HG03159 (cell line): ENCODE results near the gene APBB2.

ENCODE experiments used
- ATAC-seq: cut with Tn5 transposase; IDR thresholded peaks from one replicate; pipeline ENCODE4 v1.9.1; 2021; ENCODE audit warnings: mild to moderate bottlenecking, moderate library complexity; ENCODE audit not compliant: unreplicated experiment

The APBB2 gene

GRCh38 chr4:41142376-41143310 lies 71.7 kb downstream of the APBB2 start:
- no peak for ATAC-seq

GRCh38 chr4:41141900-41142299 lies 72.4 kb downstream of the APBB2 start:
- ATAC-seq = no peak

GRCh38 chr4:41140410-41140809 lies 73.9 kb downstream of the APBB2 start:
- no peak for ATAC-seq

- ATAC-seq = no peak
Measured at GRCh38 chr4:41137879-41138278, 76.5 kb downstream of the APBB2 start.

- no peak for ATAC-seq
Measured at GRCh38 chr4:41136456-41136855, 77.9 kb downstream of the APBB2 start.

- ATAC-seq = no peak
Measured at GRCh38 chr4:41135801-41136200, 78.5 kb downstream of the APBB2 start.

GRCh38 chr4:41134581-41134980 lies 79.8 kb downstream of the APBB2 start:
- ATAC-seq = no peak

- no peak for ATAC-seq
Measured at GRCh38 chr4:41133454-41134018, 80.8 kb downstream of the APBB2 start.

GRCh38 chr4:41132055-41132683 lies 82.2 kb downstream of the APBB2 start:
- no peak for ATAC-seq

GRCh38 chr4:41129936-41130440 lies 84.4 kb downstream of the APBB2 start:
- ATAC-seq = no peak

GRCh38 chr4:41129128-41129754 lies 85.1 kb downstream of the APBB2 start:
- ATAC-seq = no peak

- ATAC-seq = no peak
Measured at GRCh38 chr4:41125558-41126311, 88.6 kb downstream of the APBB2 start.

- no peak for ATAC-seq
Measured at GRCh38 chr4:41124916-41125548, 89.3 kb downstream of the APBB2 start.

GRCh38 chr4:41122775-41123174 lies 91.6 kb downstream of the APBB2 start:
- ATAC-seq = no peak

GRCh38 chr4:41122309-41122708 lies 92.0 kb downstream of the APBB2 start:
- ATAC-seq = no peak

GRCh38 chr4:41121906-41122305 lies 92.4 kb downstream of the APBB2 start:
- no peak for ATAC-seq

GRCh38 chr4:41120297-41121217 lies 93.8 kb downstream of the APBB2 start:
- ATAC-seq = no peak

- ATAC-seq = no peak
Measured at GRCh38 chr4:41119867-41120295, 94.5 kb downstream of the APBB2 start.

GRCh38 chr4:41111791-41112190 lies 102.6 kb downstream of the APBB2 start:
- no peak for ATAC-seq
